Astrocyte (in vitro differentiated cells and primary cell): ENCODE results near the gene KATNB1. TPM values are rescaled to one million over a fixed set of nuclear protein-coding genes. Genes with fewer than 3 reads are reported as not detected.

Source experiments
- DNase-seq: peaks from one replicate; pipeline ENCODE4 v3.0.0-alpha.2; 2010; ENCODE audit warnings: low read depth
- FAIRE-seq: peaks from 2 replicates; lab custom pipeline; 2011; peaks lifted over from hg19 to GRCh38; lab: Jason Lieb, UNC
- H2AFZ ChIP-seq: 2 replicates; pipeline ENCODE4 v1.6.0; 2012; ENCODE audit warnings: low read depth, low read length, inconsistent platforms
- H3K27ac ChIP-seq: 2 replicates; pipeline ENCODE4 v1.5.1; 2011; ENCODE audit warnings: low read depth, low read length, inconsistent platforms
- H3K27me3 ChIP-seq: 2 replicates; pipeline ENCODE4 v1.6.0; 2011; ENCODE audit warnings: low read length, inconsistent platforms; ENCODE audit not compliant: insufficient read depth
- H3K36me3 ChIP-seq: 2 replicates; pipeline ENCODE4 v1.5.1; 2011; ENCODE audit warnings: low read length, inconsistent platforms; ENCODE audit not compliant: insufficient read depth
- H3K4me1 ChIP-seq: 2 replicates; pipeline ENCODE4 v1.5.1; 2011; ENCODE audit warnings: low read length, inconsistent platforms; ENCODE audit not compliant: insufficient read depth
- H3K4me2 ChIP-seq: 2 replicates; pipeline ENCODE4 v1.6.0; 2012; ENCODE audit warnings: low read length, inconsistent platforms
- H3K4me3 ChIP-seq: 2 replicates; pipeline ENCODE4 v1.5.1; 2011; ENCODE audit warnings: low read depth, mild to moderate bottlenecking, low read length, inconsistent platforms; ENCODE audit not compliant: insufficient read depth
- H3K79me2 ChIP-seq: 2 replicates; pipeline ENCODE4 v1.6.0; 2012; ENCODE audit warnings: mild to moderate bottlenecking, low read length, inconsistent platforms; ENCODE audit not compliant: insufficient read depth
- H3K9ac ChIP-seq: 2 replicates; pipeline ENCODE4 v1.6.0; 2012; ENCODE audit warnings: mild to moderate bottlenecking, low read length, inconsistent platforms
- H3K9me3 ChIP-seq: 2 replicates; pipeline ENCODE4 v1.5.1; 2012; ENCODE audit warnings: low read depth, mild to moderate bottlenecking, low read length, inconsistent platforms; ENCODE audit not compliant: insufficient read depth
- H4K20me1 ChIP-seq: 2 replicates; pipeline ENCODE4 v1.6.0; 2012; ENCODE audit warnings: low read length, inconsistent platforms; ENCODE audit not compliant: insufficient read depth
- H3K27ac Mint-ChIP-seq: one replicate; pipeline ENCODE4 v1.8.0; 2021; ENCODE audit warnings: mild to moderate bottlenecking, mixed read lengths; ENCODE audit not compliant: unreplicated experiment
- H3K27me3 Mint-ChIP-seq: one replicate; pipeline ENCODE4 v1.8.0; 2021; ENCODE audit warnings: low read depth, mixed read lengths; ENCODE audit not compliant: unreplicated experiment
- H3K36me3 Mint-ChIP-seq: one replicate; pipeline ENCODE4 v1.8.0; 2021; ENCODE audit warnings: low read depth, mixed read lengths; ENCODE audit not compliant: unreplicated experiment
- H3K4me1 Mint-ChIP-seq: one replicate; pipeline ENCODE4 v1.8.0; 2021; ENCODE audit warnings: low read depth, mixed read lengths; ENCODE audit not compliant: unreplicated experiment
- H3K4me3 Mint-ChIP-seq: one replicate; pipeline ENCODE4 v1.8.0; 2021; ENCODE audit warnings: mild to moderate bottlenecking, moderate library complexity, mixed read lengths; ENCODE audit not compliant: unreplicated experiment
- H3K9me3 Mint-ChIP-seq: one replicate; pipeline ENCODE4 v1.8.0; 2021; ENCODE audit warnings: mild to moderate bottlenecking, mixed read lengths; ENCODE audit not compliant: unreplicated experiment
- CTCF ChIP-seq: IDR thresholded peaks from 2 replicates; pipeline ENCODE4 v1.5.1; 2011; ENCODE audit warnings: low read depth, mild to moderate bottlenecking, inconsistent platforms, low read length, moderate library complexity; ENCODE audit not compliant: insufficient read depth
- EZH2 ChIP-seq: IDR thresholded peaks from 2 replicates; pipeline ENCODE4 v1.6.1; 2012; ENCODE audit warnings: mild to moderate bottlenecking, low read length, inconsistent platforms; ENCODE audit not compliant: insufficient read depth
- total RNA-seq: library from RNA; stranded (reverse); gene quantifications from 2 replicates; pipeline ENCODE4 v1.2.1, GENCODE V29; 2021

KATNB1 gene
- total RNA-seq, 1 donor from 2014 or later = 28.6 TPM

GRCh38 chr16:57749856-57750452 is 14.4 kb downstream of the KATNB1 start:
- TF ChIP-seq EZH2 = no peak
- Histone ChIP-seq H3K4me2 (no peak overlapping the region), H3K27ac (no peak overlapping the region), H3K27me3 (no peaks in the 10 kb centered on the region), H3K4me3 (no peak overlapping the region), H3K9ac (no peak overlapping the region), H3K4me1 (no peaks in the 10 kb centered on the region), H3K9me3 (no peaks in the 10 kb centered on the region), H2AFZ (no peak overlapping the region), H3K79me2 (no peaks in the 10 kb centered on the region), H4K20me1 (peaks cover 3% of the 10 kb centered on the region), H3K36me3 (no peaks in the 10 kb centered on the region)
- Mint-ChIP-seq H3K4me3 (no peak overlapping the region), H3K9me3 (no peaks in the 10 kb centered on the region), H3K27ac (no peak overlapping the region), H3K27me3 (no peaks in the 10 kb centered on the region), H3K4me1 (no peaks in the 10 kb centered on the region), H3K36me3 (peaks cover 17% of the 10 kb centered on the region)
- FAIRE-seq (no peak), DNase-seq (no peak)

GRCh38 chr16:57750796-57751538 is 15.4 kb downstream of the KATNB1 start:
- Histone ChIP-seq H2AFZ (no peak overlapping the region), H3K36me3 (no peaks in the 10 kb centered on the region), H3K4me2 (no peak overlapping the region), H3K9me3 (no peaks in the 10 kb centered on the region), H3K4me3 (no peak overlapping the region), H3K4me1 (no peaks in the 10 kb centered on the region), H3K27me3 (no peaks in the 10 kb centered on the region), H4K20me1 (peaks cover 4% of the 10 kb centered on the region), H3K79me2 (no peaks in the 10 kb centered on the region), H3K27ac (no peak overlapping the region), H3K9ac (no peak overlapping the region)
- FAIRE-seq (no peak), DNase-seq (no peak)
- Mint-ChIP-seq H3K27ac (no peak overlapping the region), H3K27me3 (no peaks in the 10 kb centered on the region), H3K9me3 (no peaks in the 10 kb centered on the region), H3K36me3 (peaks cover 17% of the 10 kb centered on the region), H3K4me1 (peaks cover 1% of the 10 kb centered on the region), H3K4me3 (no peak overlapping the region)
- TF ChIP-seq EZH2 (no peak), CTCF (no peak)

GRCh38 chr16:57751539-57752202 is 16.1 kb downstream of the KATNB1 start:
- no peak overlapping the region for H3K4me2 ChIP-seq
- no peaks in the 10 kb centered on the region for H3K27me3 Mint-ChIP-seq
- no peak overlapping the region for H3K27ac ChIP-seq
- no peak overlapping the region for H3K27ac Mint-ChIP-seq
- no peak overlapping the region for H3K9ac ChIP-seq
- no peaks in the 10 kb centered on the region for H3K79me2 ChIP-seq
- FAIRE-seq (no peak), DNase-seq (no peak)
- peaks cover 11% of the 10 kb centered on the region for H4K20me1 ChIP-seq
- H3K27me3 ChIP-seq = no peaks in the 10 kb centered on the region
- TF ChIP-seq EZH2 = no peak
- no peak for TF ChIP-seq CTCF
- H3K4me1 ChIP-seq = no peaks in the 10 kb centered on the region
- H3K4me3 Mint-ChIP-seq = no peak overlapping the region
- peaks cover 2% of the 10 kb centered on the region for H3K4me1 Mint-ChIP-seq
- H2AFZ ChIP-seq = no peak overlapping the region
- no peaks in the 10 kb centered on the region for H3K36me3 ChIP-seq
- H3K9me3 Mint-ChIP-seq = no peaks in the 10 kb centered on the region
- H3K4me3 ChIP-seq = no peak overlapping the region
- H3K9me3 ChIP-seq = no peaks in the 10 kb centered on the region
- H3K36me3 Mint-ChIP-seq = peaks cover 17% of the 10 kb centered on the region
